Middle frontal gyrus (tissue), 1 donor: Measurements from ENCODE around the gene CCL28.
"Not testable (repeated sequence)": the region's sequence is repeated elsewhere in the genome, so short reads cannot be mapped to it uniquely, and the experiment has no call there.

Source experiments
- DNase-seq: peaks from one replicate; pipeline ENCODE4 v3.0.0-alpha.2; 2015; ENCODE audit warnings: low spot score; ENCODE audit errors: extremely low spot score

Gene CCL28

GRCh38 chr5:43410414-43410813, 1.8 kb downstream of the CCL28 start:
- DNase-seq = no peak

GRCh38 chr5:43409809-43410271, 2.4 kb downstream of the CCL28 start:
- no peak for DNase-seq

GRCh38 chr5:43402524-43403066, 9.6 kb downstream of the CCL28 start:
- DNase-seq = not testable (repeated sequence)

- no peak for DNase-seq
Observed at GRCh38 chr5:43401827-43402226, 10.4 kb downstream of the CCL28 start.

- DNase-seq = no peak
Observed at GRCh38 chr5:43400082-43400481, 12.1 kb downstream of the CCL28 start.

GRCh38 chr5:43396762-43397304, 15.4 kb downstream of the CCL28 start:
- no peak for DNase-seq

GRCh38 chr5:43390471-43390870, 21.7 kb downstream of the CCL28 start:
- DNase-seq = no peak

GRCh38 chr5:43389679-43390329, 22.4 kb downstream of the CCL28 start:
- DNase-seq = peak; percentile 27

- no peak for DNase-seq
Observed at GRCh38 chr5:43386960-43387362, 25.2 kb downstream of the CCL28 start.

- no peak for DNase-seq
Observed at GRCh38 chr5:43376496-43377140, 35.6 kb downstream of the CCL28 start.

GRCh38 chr5:43371821-43372220, 40.4 kb downstream of the CCL28 start:
- DNase-seq = no peak

GRCh38 chr5:43370352-43370751, 41.8 kb downstream of the CCL28 start:
- DNase-seq = no peak

GRCh38 chr5:43369651-43370050, 42.5 kb downstream of the CCL28 start:
- no peak for DNase-seq

- no peak for DNase-seq
Observed at GRCh38 chr5:43367909-43368669, 44.1 kb downstream of the CCL28 start.

GRCh38 chr5:43367453-43367852, 44.7 kb downstream of the CCL28 start:
- no peak for DNase-seq

- DNase-seq = not testable (repeated sequence)
Observed at GRCh38 chr5:43366680-43367246, 45.4 kb downstream of the CCL28 start.

- not testable (repeated sequence) for DNase-seq
Observed at GRCh38 chr5:43365155-43365554, 47.0 kb downstream of the CCL28 start.

- DNase-seq = no peak
Observed at GRCh38 chr5:43363445-43364152, 48.6 kb downstream of the CCL28 start.

GRCh38 chr5:43362725-43363435, 49.3 kb downstream of the CCL28 start:
- no peak for DNase-seq

GRCh38 chr5:43358726-43359125, 53.5 kb downstream of the CCL28 start:
- no peak for DNase-seq
